Gastroesophageal sphincter (tissue), 4 donors: ENCODE data around the gene SPESP1. TPM values are rescaled to one million over a fixed set of nuclear protein-coding genes. Genes with fewer than 3 reads are reported as not detected.

Experiments
- ATAC-seq: fragments of 150-250 bp; one replicate; pipeline ENCODE4 v1.9.1; 2016; ENCODE audit warnings: mild to moderate bottlenecking, moderate library complexity
- H3K27ac ChIP-seq, 4 donors: fragments of 200-600 bp; sonication (generic) in 3 of 4; 1 replicate in 3 of 4; 2 replicates in 1 of 4; pipeline ENCODE4 v1.5.1; 2016 to 2019
- H3K27me3 ChIP-seq: fragments of 200-600 bp; sonication (generic); one replicate; pipeline ENCODE4 v1.5.1; 2019
- H3K36me3 ChIP-seq, 2 donors: fragments of 200-600 bp; sonication (generic); one replicate each; pipeline ENCODE4 v1.5.1; 2019; ENCODE audit warnings: control low read depth in 1 of 2
- H3K4me1 ChIP-seq, 3 donors: fragments of 200-600 bp; sonication (generic); 1 replicate in 2 of 3; 2 replicates in 1 of 3; pipeline ENCODE4 v1.5.1; 2016 to 2019; ENCODE audit warnings: control low read depth in 2 of 3
- H3K4me3 ChIP-seq, 2 donors: fragments of 200-600 bp; sonication (generic); one replicate each; pipeline ENCODE4 v1.5.1; 2019; ENCODE audit warnings: mild to moderate bottlenecking in 1 of 2, moderate library complexity in 1 of 2
- H3K9me3 ChIP-seq, 3 donors: fragments of 200-600 bp; sonication (generic); one replicate each; pipeline ENCODE4 v1.5.1; 2017 to 2019; ENCODE audit warnings: control low read depth in 2 of 3
- EP300 ChIP-seq: sonication (generic); formaldehyde crosslinking; IDR thresholded peaks from one replicate; pipeline ENCODE4 v1.6.1; 2017; ENCODE audit warnings: antibody characterized with exemption, mild to moderate bottlenecking
- POLR2A ChIP-seq, 2 donors: fragments of 450-650 bp; IDR thresholded peaks; one replicate each; pipeline ENCODE4 v1.6.1; 2017; ENCODE audit warnings: antibody characterized with exemption in 2 of 2, mild to moderate bottlenecking in 2 of 2, moderate library complexity in 1 of 2
- POLR2AphosphoS5 ChIP-seq: sonication (generic); formaldehyde crosslinking; IDR thresholded peaks from one replicate; pipeline ENCODE4 v1.6.1; 2017; ENCODE audit warnings: antibody characterized with exemption
- WGBS, 2 donors: methylation state at CpG; one replicate each; pipeline ENCODE4 v1.1.5; 2018; ENCODE audit warnings: low coverage in 1 of 2; 5-methylcytosine and 5-hydroxymethylcytosine counted together
- total RNA-seq, 4 donors: library from RNA; depleted of rRNA; stranded (reverse); fragments of >200 nt; gene quantifications; one replicate each; pipeline ENCODE4 v1.1.0, GENCODE V29; 2016
- TF ChIP-seq, protein P1 (sequence below), 4 experiments: fragments of 200-600 bp in 2 of 4; fragments of 450-650 bp in 2 of 4; sonication (generic) in 1 of 4; IDR thresholded peaks; one replicate each; pipeline ENCODE4 v1.5.1; 2017 to 2019; ENCODE audit warnings: antibody characterized with exemption in 4 of 4, mild to moderate bottlenecking in 2 of 4, moderate library complexity in 2 of 4

Gene SPESP1
- total RNA-seq, 4 donors from 2014 or later: 1.6 to 5.9 (median 2.7) TPM

DNA sequence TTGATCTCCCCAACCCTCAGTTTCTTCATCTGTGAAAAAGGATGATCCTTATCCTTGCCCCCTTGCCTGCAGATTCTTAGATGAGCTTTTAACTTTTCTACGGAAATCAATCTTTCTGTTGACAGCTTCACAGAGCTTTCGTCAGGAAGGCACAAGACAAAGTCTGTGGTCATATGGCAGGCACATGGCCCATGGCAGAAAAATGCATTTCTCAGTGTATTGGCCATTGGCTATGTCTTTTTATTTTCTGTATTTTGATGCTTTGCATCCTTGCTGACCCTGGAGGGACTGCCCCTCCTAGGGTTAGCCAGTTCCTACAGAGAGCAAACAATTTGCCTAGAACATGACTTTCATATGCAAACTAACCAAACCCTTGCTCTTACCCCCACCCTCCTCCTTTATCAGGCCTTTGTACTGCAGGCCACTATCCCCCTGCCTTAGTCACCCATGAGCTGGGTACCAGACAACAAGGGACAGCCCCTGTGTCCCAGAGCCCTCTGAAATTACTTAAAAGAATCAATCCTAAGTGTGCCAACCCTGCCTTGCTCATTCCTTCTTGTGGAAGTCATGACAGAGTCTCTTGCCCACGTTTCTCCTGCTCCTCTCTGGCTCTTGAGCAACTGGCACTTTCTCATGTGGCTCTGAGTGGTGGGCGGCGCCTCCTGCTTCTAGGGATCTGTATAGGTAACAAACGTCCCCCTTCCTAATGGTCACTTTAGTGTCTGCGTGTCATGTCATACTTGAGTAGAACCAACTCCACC lies 60.1 kb downstream of the SPESP1 start:
- H3K4me1 ChIP-seq: no peaks in the 10 kb centered on the region
- ATAC-seq: no peak
- TF ChIP-seq EP300 (no peak), POLR2A (IDR thresholded peaks at IDR 0.05) (no peak), POLR2AphosphoS5 (no peak)
- TF ChIP-seq, protein P1, sequence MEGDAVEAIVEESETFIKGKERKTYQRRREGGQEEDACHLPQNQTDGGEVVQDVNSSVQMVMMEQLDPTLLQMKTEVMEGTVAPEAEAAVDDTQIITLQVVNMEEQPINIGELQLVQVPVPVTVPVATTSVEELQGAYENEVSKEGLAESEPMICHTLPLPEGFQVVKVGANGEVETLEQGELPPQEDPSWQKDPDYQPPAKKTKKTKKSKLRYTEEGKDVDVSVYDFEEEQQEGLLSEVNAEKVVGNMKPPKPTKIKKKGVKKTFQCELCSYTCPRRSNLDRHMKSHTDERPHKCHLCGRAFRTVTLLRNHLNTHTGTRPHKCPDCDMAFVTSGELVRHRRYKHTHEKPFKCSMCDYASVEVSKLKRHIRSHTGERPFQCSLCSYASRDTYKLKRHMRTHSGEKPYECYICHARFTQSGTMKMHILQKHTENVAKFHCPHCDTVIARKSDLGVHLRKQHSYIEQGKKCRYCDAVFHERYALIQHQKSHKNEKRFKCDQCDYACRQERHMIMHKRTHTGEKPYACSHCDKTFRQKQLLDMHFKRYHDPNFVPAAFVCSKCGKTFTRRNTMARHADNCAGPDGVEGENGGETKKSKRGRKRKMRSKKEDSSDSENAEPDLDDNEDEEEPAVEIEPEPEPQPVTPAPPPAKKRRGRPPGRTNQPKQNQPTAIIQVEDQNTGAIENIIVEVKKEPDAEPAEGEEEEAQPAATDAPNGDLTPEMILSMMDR (IDR thresholded peaks at IDR 0.05): no peak
- H3K27me3 ChIP-seq: peaks cover 7% of the 10 kb centered on the region
- H3K27ac ChIP-seq: no peak overlapping the region
- H3K4me3 ChIP-seq: no peak overlapping the region
- H3K9me3 ChIP-seq: no peaks in the 10 kb centered on the region
- H3K36me3 ChIP-seq: no peaks in the 10 kb centered on the region
- 78 to 80% methylated on average over 1 to 6 of the region's 7 CpGs for WGBS, 2 donors

DNA sequence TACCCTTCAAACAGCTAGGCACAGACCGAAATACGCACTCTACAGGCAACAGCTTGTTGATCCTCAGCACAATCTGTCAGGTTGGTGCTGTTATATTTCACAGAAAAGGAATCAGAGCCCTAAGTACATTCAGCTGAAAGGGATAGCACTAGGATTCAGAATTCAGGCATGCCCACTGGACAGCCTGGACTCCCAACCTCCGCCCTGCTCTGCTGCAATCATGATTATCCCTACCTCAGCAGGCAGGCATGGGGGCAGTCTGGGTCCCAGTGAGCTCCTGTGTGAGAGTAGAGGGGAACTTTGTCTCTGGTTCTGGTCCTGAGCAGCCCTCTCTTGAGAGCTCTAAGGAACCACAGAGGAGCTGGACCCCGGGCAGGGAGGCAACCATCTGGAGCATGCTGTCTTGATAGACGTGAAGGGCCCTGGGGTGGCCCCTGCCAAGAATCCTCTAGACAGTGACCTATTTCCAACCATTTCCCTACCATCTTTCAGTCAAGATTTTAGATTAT lies 60.7 kb downstream of the SPESP1 start:
- no peaks in the 10 kb centered on the region for H3K9me3 ChIP-seq
- ATAC-seq: no peak
- peaks cover 7% of the 10 kb centered on the region for H3K27me3 ChIP-seq
- no peak overlapping the region for H3K4me3 ChIP-seq
- TF ChIP-seq EP300 (no peak), POLR2A (IDR thresholded peaks at IDR 0.05) (no peak), POLR2AphosphoS5 (no peak)
- TF ChIP-seq, protein P1 (IDR thresholded peaks at IDR 0.05): no peak
- no peak overlapping the region for H3K27ac ChIP-seq
- no peaks in the 10 kb centered on the region for H3K4me1 ChIP-seq
- no peaks in the 10 kb centered on the region for H3K36me3 ChIP-seq
- 60 to 83% methylated on average over 1 to 2 of the region's 5 CpGs for WGBS, 2 donors

GRCh38 chr15:68991723-68992122 lies 61.4 kb downstream of the SPESP1 start:
- Histone ChIP-seq H3K4me1 (no peaks in the 10 kb centered on the region), H3K4me3 (no peak overlapping the region), H3K27ac (no peak overlapping the region), H3K9me3 (no peaks in the 10 kb centered on the region), H3K27me3 (peaks cover 7% of the 10 kb centered on the region), H3K36me3 (no peaks in the 10 kb centered on the region)
- no peak for ATAC-seq
- TF ChIP-seq EP300 (no peak), POLR2AphosphoS5 (no peak), POLR2A (IDR thresholded peaks at IDR 0.05) (no peak)
- TF ChIP-seq, protein P1 (IDR thresholded peaks at IDR 0.05): no peak
- WGBS, 2 donors: 50 to 60% methylated on average over 1 to 4 of the region's 4 CpGs

- no peak overlapping the region for H3K27ac ChIP-seq
- peaks cover 7% of the 10 kb centered on the region for H3K27me3 ChIP-seq
- H3K9me3 ChIP-seq: no peaks in the 10 kb centered on the region
- TF ChIP-seq POLR2A (IDR thresholded peaks at IDR 0.05) (no peak), POLR2AphosphoS5 (no peak)
- H3K36me3 ChIP-seq: no peaks in the 10 kb centered on the region
- no peaks in the 10 kb centered on the region for H3K4me1 ChIP-seq
- H3K4me3 ChIP-seq: no peak overlapping the region
- WGBS, 2 donors: 80 to 96% methylated on average over 1 to 3 of the region's 6 CpGs
- no peak for ATAC-seq
Observed at GRCh38 chr15:68992696-68993095, 62.4 kb downstream of the SPESP1 start.

DNA sequence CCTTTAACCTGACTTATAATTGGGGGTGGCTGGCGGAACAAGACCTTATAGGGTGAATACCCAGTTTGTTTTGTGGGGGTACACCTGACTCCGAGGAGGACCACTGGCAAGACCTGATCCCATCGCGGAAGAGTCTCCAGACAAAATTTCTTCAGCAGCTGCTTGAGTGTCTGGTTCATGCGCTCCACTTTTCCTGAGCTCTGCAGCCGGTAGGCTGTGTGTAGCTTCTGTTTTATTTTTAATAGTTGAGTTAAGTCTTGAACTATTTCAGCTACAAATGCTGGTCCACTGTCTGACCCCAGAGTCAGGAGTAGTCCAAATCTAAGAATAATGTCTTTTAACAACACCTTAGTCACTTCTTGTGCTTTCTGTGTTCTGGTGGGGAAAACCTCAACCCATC lies 63.0 kb downstream of the SPESP1 start:
- H3K36me3 ChIP-seq: no peaks in the 10 kb centered on the region
- no peak for ATAC-seq
- TF ChIP-seq, protein P1 (IDR thresholded peaks at IDR 0.05): no peak
- TF ChIP-seq POLR2A (IDR thresholded peaks at IDR 0.05): no peak
- no peak for TF ChIP-seq POLR2AphosphoS5
- no peak for TF ChIP-seq EP300
- no peak overlapping the region for H3K4me3 ChIP-seq
- H3K9me3 ChIP-seq: no peaks in the 10 kb centered on the region
- H3K27me3 ChIP-seq: peaks cover 7% of the 10 kb centered on the region
- H3K4me1 ChIP-seq: no peaks in the 10 kb centered on the region
- 83 to 92% methylated on average over 3 to 4 of the region's 6 CpGs for WGBS, 2 donors
- no peak overlapping the region for H3K27ac ChIP-seq
